AG09319 (cell line): ENCODE measurements around the gene DNAJC21.

ENCODE experiments used
- DNase-seq: peaks from one replicate; pipeline ENCODE4 v3.0.0-alpha.2; 2010; ENCODE audit warnings: low read depth; ENCODE audit errors: extremely low read depth
- TF ChIP-seq, protein P1 (sequence below): IDR thresholded peaks from 2 replicates; pipeline ENCODE4 v1.5.1; 2011; ENCODE audit warnings: low read depth, mild to moderate bottlenecking, inconsistent platforms, low read length, moderate library complexity

Gene DNAJC21

GRCh38 chr5:35002459-35002858, 73.1 kb downstream of the DNAJC21 start:
- no peak for DNase-seq
- TF ChIP-seq, protein P1, sequence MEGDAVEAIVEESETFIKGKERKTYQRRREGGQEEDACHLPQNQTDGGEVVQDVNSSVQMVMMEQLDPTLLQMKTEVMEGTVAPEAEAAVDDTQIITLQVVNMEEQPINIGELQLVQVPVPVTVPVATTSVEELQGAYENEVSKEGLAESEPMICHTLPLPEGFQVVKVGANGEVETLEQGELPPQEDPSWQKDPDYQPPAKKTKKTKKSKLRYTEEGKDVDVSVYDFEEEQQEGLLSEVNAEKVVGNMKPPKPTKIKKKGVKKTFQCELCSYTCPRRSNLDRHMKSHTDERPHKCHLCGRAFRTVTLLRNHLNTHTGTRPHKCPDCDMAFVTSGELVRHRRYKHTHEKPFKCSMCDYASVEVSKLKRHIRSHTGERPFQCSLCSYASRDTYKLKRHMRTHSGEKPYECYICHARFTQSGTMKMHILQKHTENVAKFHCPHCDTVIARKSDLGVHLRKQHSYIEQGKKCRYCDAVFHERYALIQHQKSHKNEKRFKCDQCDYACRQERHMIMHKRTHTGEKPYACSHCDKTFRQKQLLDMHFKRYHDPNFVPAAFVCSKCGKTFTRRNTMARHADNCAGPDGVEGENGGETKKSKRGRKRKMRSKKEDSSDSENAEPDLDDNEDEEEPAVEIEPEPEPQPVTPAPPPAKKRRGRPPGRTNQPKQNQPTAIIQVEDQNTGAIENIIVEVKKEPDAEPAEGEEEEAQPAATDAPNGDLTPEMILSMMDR, result no peak

GRCh38 chr5:35003018-35003957, 73.9 kb downstream of the DNAJC21 start:
- TF ChIP-seq, protein P1, result peak; percentile 92
- DNase-seq, result peak; percentile 19

GRCh38 chr5:35004200-35004599, 74.8 kb downstream of the DNAJC21 start:
- no peak for DNase-seq
- TF ChIP-seq, protein P1, result no peak

- TF ChIP-seq, protein P1, result no peak
- DNase-seq, result no peak
These were observed 75.4 kb downstream of the DNAJC21 start for GRCh38 chr5:35004771-35005170.
